HG03196 (cell line): ENCODE data around the gene HLX.

ENCODE experiments used
- ATAC-seq: cut with Tn5 transposase; IDR thresholded peaks from one replicate; pipeline ENCODE4 v1.9.1; 2021; ENCODE audit not compliant: unreplicated experiment

HLX gene

GRCh38 chr1:220879076-220879508 lies at the start of gene HLX:
HLX (plus strand) TSS chr1:220879443; CDS start chr1:220879858, 415 bp downstream.
- peak; percentile 43 for ATAC-seq

GRCh38 chr1:220833436-220833835 lies 45.8 kb upstream of the HLX start:
- ATAC-seq: no peak

DNA sequence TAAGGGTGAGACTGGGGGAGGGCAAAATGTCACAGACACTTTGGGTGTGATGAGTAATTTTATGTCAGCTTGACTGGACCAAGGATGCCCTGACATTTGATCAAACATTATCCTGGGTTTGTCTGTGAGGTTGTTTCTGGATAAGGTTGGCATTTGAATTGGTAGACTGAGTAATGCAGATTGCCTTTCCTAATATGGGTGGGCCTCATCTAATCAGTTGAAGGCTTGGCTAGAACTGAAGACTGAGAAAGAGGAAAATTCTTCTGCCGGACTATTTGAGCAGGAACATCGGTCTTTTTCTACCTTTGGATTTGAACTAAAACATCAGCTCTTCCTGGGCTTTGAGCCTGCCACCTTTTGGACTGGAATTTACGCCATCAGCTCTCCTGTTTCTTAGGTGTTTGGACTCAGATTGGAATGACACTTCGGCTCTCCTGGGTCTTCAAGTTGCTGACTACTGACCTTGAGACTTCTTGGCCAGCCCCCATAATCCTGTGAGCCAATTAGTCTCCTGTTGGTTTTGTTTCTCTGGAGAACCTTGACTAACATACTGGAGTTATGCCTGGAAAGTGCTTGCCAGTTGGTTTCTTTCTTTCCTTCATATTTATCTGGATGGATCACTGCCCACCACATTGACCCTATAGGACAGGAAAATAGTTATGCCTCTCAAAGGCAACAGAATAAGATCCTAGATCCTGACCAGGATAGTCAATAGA lies 44.9 kb upstream of the HLX start:
- ATAC-seq: no peak

DNA sequence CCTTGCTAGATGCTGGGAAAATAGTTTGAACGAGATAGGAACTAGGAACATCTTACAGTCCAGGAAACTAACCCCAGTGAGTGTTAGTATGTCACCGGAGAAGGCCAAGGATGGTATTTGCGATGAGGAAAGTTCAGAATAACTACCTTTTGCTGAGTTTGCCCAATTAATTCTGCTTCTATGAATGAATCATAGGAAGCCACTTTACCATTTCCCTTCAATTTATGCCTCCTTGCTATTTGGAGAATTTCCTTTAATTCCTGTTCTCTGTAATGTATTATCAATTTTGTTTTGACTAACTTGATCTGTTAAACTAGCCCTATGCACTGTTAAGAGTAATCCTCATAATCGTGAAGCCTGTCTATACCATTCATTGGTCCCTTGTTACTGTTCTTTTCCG lies 40.7 kb upstream of the HLX start:
- ATAC-seq: no peak

- no peak for ATAC-seq
Observed at GRCh38 chr1:220839474-220839873, 39.8 kb upstream of the HLX start.

GRCh38 chr1:220841293-220841692 lies 38.0 kb upstream of the HLX start:
- no peak for ATAC-seq

- no peak for ATAC-seq
Observed at GRCh38 chr1:220843481-220844011, 35.7 kb upstream of the HLX start.

DNA sequence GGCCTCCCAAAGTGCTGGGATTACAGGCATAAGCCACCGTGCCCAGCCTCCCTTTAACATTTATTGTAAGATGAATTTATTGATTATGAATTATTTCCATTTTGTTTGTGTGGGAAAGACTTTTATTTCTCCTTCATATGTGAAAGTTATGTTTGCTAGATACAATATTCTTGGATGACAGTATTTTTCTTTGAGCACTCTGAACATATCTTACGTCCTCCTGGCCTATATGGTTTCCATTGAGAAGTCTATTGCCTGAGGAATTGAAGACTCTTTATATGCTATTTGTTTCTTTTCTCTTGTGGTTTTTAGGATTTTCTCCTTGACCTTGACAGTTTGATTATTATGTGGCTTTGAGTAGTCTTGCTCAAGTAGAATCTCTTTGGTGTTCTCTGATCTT lies 26.8 kb upstream of the HLX start:
- ATAC-seq: no peak

- ATAC-seq: no peak
Observed at GRCh38 chr1:220872296-220872695, 6.9 kb upstream of the HLX start.

GRCh38 chr1:220873087-220873486 lies 6.2 kb upstream of the HLX start:
- ATAC-seq: no peak

DNA sequence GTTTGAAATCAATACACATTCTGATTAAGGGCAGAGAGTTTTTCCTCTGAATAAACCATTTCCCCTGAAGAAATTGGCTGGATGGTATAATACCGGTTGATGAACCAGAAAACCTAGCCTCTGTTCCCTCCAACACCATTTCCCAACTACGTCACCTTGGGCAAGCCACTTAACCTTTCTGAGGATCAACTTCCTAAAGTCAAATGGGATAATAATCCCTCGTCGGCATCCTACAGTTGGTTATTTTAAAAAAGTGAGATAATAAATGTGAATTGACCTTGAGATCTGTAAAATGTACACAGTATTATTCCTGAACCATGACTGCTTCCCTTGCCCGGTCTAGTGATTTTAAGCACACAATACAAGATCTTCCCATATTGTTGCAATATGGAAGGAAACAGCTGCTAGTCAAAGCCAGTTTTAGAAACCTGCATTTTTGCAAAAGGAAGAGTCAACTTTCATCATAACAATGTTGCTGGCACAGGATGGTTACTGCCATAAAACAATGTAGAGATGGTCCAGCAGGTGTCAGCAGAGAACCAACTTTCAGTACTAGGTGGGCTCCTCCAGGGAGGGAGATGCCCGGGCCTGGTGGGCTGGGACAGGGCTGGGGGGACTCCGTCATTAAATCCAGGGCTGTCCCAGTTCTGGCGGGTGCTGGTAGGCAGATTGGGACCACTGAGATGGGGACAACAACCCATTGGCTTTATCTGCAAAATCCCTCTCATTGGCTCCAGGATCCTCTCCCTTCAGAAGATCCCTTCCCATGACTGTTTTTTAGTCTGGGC lies 5.2 kb upstream of the HLX start:
- ATAC-seq: no peak

DNA sequence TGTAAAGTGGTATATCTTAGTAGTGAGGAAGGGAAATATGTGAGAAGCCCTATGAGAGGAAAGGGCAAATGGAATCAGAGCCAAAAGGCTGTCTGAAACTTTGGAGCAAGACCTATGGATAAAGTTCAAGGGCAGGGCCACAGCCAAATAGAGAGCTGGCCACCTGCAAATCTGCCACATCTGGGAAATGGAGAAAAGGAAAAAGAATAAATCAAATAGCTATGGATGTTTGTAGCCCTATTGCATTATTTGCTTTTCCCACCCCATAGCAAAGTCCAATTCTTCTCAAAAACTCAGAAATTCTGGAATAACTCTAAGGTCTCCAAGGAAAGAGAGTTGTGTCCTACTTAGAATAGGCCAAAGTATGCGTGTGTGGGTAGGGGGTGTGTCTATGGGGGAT lies 4.0 kb upstream of the HLX start:
- no peak for ATAC-seq

DNA sequence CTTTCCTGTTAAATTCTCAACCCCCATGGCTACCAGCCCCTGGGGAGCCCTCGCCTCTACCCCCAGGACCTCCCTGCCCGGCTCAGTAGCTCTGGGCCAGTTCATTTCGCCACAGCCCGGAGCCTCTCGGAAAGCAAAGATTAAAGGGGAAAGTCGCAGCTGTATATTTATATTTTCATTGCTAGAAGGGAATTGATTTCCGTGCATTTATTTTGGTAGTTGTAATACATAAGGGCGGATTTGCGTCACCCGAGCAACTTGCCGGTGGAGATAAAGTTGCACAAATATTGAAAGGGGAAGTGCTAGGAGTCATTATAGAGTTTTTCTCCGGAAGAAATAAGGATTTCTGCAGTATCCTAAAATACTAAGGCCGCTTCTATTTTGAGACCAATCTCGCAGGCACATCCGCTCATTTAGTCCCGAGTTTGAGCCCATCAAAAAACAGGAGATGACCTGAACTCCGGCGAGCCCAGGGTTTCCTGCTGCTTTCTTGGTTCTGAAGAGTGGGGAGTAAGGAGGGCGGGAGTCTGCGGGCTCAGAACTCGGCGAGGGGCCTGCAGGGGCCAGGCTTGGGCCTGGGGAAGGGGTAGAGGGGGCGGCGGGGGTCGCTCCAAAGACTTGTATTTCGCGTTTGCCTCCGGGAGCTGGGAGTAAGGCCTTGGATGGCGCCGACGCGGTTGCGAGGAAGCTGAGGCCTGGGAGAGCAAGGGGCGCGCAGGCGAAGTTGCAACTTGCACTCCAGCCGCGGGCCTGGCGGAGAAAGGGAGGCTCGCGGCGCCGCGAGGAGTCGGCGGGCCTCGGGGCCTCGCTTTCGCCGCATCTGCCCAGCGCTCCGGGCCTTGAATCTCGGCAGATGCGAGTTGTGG lies 2.5 kb upstream of the HLX start:
- ATAC-seq: no peak

DNA sequence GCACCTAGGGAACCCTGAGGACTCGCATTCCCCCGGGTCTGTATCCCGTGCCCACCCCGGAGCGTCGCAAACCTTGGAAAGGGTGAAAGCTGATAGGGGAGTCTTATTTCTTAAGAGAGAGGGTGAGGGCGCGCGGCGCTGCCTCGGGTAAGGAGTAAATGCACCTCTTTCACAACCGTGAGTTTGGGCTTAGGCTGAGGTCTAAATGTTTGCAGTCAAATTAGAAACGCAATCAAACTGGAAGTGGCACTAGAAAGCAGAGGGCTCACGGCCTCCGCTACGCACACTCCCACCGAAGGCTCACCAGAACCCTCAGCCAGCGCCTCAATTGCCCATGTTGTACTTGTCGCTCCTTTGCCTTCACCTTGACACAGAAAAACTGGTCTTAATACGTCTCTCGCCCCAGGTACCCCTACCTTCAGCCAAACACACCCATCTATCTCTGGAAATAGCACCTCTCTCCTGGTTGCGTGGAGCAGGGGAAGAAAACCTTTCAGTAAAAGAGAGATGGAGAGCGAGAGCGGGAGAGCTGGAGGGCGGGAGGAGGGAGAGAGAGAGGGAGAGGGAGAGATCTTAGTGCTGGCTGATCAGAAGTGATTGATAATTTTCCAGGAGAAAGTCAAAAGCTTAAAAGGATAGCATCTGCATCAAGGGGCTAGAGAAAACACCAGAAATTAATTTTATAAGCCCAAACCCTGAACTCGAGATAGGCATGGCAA lies 1.7 kb upstream of the HLX start:
- no peak for ATAC-seq

- ATAC-seq: peak; percentile 6
Observed at GRCh38 chr1:220878191-220879075, 810 bp upstream of the HLX start.

DNA sequence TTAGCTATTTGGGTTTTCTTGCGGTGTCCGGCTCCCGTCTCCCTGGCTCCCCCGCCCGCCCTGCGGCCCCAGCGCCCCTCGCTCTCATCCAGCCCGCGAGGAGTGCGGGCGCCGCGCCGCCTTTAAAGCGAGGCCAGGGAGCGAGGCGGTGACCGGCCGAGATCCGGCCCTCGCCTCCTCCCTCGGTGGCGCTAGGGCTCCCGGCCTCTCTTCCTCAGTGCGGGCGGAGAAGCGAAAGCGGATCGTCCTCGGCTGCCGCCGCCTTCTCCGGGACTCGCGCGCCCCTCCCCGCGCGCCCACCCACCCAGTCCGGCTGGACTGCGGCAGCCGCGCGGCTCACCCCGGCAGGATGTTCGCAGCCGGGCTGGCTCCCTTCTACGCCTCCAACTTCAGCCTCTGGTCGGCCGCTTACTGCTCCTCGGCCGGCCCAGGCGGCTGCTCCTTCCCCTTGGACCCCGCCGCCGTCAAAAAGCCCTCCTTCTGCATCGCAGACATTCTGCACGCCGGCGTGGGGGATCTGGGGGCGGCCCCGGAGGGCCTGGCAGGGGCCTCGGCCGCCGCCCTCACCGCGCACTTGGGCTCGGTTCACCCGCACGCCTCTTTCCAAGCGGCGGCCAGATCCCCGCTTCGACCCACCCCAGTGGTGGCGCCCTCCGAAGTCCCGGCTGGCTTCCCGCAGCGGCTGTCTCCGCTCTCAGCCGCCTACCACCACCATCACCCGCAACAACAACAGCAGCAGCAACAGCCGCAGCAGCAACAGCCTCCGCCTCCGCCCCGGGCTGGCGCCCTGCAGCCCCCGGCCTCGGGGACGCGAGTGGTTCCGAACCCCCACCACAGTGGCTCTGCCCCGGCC lies 492 bp downstream of the HLX start:
- ATAC-seq: peak; percentile 36

- no peak for ATAC-seq
Observed at GRCh38 chr1:220880362-220880670, 1.1 kb downstream of the HLX start.

DNA sequence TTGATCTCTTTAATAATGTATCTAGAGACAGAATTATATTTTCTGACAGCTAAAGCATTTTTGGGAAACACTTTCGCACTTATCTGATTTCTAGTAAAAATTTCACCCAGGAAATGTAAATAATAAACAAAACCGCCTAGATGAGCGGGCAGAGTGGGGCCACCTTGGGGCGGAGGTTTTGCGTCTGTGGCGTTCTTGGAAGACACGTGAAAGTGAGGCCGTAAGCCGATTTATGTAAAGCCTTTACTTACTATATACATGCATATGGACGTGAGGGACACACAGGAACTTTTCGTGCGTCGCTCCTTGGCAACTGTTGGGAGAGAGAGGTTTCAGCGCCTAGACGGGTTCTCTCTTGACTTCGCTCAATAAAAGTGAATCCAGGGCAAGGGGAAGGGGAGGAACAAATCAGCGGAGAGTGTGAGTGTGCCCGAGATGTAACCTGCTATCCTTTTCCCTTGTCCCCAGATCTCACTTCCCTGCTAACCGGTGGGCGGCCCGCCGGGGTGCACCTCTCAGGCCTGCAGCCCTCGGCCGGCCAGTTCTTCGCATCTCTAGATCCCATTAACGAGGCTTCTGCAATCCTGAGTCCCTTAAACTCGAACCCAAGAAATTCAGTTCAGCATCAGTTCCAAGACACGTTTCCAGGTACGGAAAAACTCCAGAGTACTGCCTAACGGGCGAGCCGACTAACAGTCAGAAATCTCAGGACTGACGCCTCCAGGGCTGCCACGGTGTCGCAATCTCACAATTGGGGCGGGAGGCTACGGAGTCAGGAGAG lies 1.7 kb downstream of the HLX start:
- ATAC-seq: no peak
